GM19467 (cell line): Measurements from ENCODE around the gene CENPU.
"Not testable (repeated sequence)": the region's sequence is repeated elsewhere in the genome, so short reads cannot be mapped to it uniquely, and the experiment has no call there.

ENCODE experiments used
- ATAC-seq: cut with Tn5 transposase; IDR thresholded peaks from one replicate; pipeline ENCODE4 v1.9.1; 2021; ENCODE audit warnings: mild to moderate bottlenecking, moderate library complexity; ENCODE audit not compliant: unreplicated experiment

Gene CENPU

DNA sequence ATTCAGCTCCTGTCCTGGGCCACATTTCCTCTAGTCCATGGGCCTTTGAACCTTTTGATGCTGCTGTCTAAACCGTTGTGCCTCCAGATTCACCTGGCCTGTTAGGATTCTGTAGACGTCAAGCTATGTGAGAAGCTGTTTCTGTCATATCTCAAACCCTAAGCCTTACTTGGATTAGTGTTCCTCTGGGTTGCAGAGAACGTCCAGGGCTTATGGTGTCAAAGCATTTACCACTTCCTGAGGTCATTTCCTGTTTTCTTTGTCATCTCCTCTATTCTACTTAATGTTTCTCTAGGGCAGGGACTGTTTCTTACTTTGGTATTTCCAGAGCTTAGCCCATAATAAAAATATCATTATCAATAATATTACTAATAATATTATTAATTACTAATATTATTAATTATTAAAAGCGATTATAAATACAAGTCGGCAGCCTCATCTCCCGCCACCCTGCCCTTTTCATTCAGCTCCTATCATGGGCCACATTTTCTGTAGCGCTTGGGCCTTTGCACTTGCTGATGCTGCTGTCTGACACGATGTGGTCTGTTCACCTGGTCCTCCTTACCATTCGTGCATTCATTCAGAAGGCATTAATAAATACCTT is 65.3 kb downstream of the CENPU start:
- no peak for ATAC-seq

DNA sequence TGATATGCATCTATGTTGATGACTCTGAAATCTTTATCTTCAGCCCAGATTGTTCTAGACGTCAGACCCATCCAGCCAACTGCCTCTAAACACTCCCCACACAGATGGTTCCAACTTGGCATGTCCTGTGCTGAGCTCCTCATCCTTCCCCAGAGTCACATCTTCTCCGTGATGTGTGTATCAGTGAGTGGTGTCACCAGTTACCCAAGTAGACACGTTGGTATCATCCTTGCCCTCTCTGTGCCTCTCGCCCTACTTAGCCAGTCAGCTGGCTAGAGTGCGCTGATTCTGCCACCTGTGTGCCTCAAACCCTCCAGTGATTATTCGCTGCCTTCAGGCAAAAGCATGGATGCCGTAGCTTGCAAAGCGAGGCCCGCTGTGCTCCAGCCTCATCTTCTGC is 65.8 kb downstream of the CENPU start:
- no peak for ATAC-seq

DNA sequence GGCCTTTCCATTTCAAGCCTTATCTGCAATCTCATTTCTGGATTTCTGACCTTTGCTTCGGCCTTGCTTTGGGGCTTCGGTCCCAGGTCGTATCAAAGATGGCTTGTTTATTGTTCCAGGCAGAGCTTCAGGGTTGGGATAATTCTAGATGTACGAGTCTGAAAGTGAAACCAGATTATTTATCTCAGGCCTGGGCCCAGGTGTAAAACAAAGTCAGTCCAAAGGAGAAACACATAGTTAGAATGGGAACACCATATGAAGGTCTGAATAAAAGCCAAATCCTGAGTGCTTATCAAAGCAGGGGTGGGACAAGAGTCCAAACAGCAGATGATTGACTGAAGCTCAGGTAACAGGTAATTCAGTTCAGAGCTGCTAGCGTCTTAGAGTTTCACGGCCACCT is 67.2 kb downstream of the CENPU start:
- no peak for ATAC-seq

DNA sequence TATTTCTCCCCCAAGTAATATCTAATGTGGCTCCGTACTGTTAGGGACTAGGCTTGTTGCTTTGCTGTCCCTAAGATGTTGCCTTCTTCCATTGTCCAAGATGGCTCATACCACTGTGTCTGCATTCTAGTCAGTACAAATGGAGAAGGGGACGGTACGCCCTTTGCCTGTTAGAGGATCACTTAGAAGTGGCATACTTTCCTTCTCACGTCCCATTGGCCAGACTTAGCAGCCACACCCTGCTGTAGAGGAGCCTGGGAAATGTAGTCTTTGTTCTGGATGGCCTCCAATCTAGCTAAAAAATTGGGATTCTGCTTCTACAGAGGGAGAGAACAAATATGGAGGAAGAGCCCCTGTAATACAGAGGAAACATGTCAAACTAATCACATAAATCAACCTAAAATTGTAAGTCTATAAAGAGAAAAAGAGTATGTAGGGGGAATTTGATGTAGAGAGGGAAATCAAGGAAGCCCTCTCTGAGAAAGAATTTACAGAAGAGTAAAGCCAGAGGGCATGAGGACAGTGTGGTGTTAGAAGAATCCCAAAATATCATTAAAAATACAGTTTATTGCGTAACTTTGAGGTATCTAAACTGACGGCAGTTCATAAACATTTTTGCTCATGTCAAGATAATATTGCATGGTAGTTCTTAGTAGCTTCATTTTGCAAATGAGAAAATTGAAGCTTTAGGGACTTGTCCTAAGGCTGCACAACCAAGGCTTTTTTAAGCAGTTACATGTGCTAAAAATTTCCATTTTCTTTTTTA is 69.3 kb downstream of the CENPU start:
- ATAC-seq, result no peak

DNA sequence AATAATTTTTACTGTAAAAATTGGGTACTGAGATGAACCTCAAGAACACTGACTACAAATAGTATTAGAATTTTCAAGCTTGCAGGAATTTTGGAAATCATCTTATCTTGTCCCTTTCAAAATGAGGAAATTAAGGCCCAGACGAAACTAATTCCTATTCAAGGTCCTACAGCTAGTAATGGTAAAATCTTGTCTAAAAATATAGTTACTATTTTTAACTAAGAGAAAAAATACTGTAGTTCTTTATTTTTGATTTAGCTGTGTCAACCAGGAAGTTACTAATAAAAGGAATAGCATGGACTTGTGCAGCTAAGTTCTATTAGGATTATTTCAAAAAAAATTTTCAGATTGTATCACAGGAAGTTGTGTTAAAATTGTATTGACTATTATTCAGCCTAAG is 71.7 kb downstream of the CENPU start:
- no peak for ATAC-seq

DNA sequence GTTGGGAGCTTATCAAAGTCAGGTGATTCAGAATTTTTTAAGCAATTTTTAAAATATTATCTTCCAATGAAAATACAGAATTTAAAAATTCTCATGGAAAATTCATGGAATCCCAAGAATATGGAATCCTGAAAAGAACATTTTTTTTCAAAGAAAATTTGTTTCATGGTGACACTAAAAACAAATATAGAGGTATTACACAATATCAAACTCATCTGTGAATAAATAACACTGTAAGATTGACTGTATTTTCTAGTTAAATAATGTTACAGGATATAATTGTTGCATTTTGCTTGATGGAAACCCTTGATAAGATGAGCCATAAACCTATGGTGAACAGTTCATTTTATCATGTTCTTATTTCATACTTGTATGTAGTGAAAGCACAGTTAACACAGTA is 72.9 kb downstream of the CENPU start:
- ATAC-seq, result no peak

DNA sequence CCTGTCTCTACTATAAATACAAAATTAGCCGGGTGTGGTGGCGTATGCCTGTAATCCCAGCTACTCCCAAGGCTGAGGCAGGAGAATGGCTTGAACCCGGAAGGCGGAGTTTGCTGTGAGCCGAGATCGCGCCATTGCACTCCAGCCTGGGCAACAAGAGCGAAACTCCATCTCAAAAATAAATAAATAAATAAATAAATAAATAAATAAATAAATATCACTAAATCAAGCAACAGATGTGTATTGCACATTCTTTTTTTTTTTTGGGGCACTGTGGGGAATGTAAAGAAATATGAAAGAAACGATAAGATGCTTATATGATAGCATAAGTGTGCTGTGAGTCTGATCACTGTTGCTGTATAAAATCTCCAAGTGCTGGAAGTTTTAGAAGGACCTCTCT is 76.1 kb downstream of the CENPU start:
- ATAC-seq, result not testable (repeated sequence)

DNA sequence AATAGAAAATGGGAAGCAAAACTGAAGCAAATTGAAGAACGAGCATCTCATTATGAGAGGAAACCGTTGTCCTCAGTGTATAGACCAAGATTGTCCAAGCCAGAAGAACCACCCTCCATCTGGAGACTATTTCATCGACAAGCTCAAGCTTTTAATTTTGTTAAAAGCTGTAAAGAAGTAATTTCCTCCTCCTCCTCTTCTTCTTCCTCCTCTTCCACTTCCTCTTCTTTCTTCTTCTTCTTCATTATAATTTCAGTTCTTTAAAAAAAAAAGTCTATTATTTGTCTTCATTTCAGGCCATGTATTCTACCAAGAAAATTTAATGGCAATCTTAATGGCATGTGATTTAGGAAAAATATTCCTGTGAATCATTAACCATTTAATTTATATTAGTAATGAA is 76.8 kb downstream of the CENPU start:
- no peak for ATAC-seq

DNA sequence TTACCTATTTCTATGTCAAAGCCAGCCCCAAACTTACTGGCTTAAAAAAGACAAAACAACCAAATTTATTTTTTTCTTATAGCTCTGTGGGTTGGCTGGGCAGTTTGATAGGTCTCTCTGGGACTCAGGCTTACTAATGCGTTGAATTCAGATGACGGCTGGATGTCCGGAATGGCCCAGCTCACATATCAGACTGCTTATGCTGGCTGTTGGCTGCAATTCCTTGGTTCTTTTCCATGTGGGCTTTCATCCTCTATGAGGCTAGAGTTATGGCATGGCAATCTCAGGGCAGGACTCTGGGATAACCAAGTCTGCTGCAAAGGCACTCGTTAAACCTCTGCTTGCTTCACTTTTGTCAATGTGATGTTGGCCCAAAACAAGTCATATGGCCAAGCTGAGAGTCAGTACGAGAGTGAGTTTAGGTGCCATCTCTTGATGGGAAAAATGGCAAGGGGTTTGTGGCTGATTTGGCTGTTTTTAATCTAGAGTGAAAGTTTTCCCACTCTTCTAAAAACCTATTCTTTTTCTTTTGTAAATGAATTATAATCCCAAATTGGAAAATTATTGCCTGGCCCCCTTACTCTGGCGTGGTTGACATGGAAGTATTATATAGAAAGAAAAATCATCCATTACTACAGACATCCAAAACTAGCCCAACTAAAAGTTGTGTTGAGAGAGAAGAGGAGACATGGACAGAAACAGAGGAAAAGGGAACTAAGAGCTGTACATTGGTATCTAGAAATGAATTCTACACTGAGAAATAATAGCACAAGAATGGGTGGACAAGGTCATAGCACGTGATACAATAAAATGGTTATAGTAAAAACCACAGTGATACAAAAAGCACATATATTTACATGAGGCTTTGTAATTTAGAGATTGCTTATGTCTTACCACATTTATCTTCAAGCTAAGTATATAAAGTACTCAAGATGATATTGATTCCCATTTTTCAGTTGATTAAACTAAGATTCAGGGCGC is 77.7 kb downstream of the CENPU start:
- no peak for ATAC-seq

DNA sequence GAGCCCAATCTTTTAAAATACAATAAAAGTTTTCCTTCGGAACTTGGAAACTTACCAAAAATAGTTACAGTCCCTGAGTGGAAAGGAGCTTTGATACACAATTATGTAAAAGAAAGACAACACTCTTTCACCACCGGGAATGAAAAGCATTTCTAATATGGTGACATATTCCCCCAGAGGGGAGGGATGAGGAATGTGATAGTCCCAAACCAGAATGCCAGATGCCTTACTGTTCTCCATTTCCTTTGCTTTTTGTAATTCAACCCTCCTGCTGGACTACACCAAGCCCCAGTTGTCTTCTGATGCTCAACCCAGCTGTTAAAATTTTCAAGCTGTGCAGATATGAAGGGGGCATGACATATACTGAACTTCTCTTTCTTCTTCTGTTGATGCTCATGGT is 80.2 kb downstream of the CENPU start:
- ATAC-seq, result no peak

DNA sequence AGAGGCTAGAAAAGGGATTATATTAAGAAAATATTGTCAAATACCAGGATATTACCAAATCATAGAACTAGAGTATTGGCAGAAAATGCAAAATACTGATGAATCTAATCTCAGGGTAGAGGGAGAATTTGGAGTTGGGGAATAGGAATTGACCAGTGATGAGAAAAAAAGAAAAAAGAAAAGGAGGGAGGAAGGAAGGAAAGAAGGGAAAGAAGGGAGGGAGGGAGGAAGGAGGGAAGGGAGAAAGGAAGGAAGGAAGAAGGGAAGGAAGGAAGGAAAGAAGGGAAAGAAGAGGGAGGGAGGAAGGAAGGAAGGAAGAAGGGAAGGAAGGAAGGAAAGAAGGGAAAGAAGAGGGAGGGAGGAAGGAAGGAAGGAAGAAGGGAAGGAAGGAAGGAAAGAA is 81.2 kb downstream of the CENPU start:
- ATAC-seq, result not testable (repeated sequence)

DNA sequence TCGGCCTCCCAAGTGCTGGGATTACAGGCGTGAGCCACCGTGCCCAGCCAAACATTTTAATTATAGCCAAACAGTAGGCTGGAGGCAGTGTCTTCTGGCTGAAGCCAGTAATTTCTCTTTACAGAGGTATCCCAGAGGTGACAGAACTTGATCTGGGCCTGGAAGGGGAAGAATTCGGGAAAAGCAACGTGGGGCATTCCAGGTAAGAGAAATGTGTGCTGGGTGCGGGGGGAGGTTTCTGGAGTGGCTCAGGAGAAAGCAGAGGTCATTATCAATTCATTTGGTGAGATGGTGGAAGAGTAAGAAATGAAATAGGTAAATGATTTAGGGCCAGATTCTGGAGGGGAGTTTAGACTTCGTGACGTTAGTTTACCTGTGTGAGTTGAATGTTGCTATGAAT is 82.0 kb downstream of the CENPU start:
- no peak for ATAC-seq

DNA sequence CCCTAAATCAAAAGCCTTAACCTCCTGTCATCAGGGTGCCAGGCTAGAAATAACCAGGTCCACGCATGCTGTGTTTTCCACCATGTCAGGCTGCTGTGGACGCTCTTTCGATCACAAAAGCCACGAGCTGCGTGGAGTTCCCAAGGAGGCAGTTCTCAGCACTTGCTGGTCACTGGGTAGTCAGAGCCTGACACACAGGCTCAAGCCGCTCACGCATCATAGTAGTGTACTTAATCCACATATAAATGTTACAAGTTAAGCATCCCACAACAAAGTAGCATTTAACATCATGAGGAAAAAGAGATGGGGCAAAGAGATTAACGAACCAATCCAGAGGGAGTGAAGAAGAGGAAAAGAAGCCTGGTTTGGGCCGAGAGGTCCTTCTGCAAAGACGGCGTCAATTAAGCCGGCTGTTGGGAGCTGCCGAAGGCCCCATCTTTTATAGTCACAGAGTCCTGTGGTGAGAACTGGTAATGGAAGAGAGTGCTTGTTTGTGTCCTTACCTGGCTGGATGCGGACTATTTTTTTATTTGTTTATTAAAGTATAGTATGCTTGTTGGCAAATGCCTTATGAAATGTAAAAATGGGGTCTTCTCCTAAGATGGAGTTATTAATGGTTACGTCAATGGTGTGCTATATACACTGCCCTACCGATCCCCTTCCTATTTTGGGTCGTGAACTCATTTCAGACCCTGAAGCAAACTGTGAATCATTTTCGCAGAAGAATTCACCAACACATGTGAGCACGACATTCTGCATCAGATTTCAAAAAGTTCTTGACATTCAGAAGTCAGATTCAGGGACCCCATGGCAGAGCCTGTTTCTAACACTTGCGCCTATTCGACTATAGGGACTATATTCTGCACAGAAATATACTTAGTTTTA is 83.7 kb downstream of the CENPU start:
- ATAC-seq, result peak; percentile 2

DNA sequence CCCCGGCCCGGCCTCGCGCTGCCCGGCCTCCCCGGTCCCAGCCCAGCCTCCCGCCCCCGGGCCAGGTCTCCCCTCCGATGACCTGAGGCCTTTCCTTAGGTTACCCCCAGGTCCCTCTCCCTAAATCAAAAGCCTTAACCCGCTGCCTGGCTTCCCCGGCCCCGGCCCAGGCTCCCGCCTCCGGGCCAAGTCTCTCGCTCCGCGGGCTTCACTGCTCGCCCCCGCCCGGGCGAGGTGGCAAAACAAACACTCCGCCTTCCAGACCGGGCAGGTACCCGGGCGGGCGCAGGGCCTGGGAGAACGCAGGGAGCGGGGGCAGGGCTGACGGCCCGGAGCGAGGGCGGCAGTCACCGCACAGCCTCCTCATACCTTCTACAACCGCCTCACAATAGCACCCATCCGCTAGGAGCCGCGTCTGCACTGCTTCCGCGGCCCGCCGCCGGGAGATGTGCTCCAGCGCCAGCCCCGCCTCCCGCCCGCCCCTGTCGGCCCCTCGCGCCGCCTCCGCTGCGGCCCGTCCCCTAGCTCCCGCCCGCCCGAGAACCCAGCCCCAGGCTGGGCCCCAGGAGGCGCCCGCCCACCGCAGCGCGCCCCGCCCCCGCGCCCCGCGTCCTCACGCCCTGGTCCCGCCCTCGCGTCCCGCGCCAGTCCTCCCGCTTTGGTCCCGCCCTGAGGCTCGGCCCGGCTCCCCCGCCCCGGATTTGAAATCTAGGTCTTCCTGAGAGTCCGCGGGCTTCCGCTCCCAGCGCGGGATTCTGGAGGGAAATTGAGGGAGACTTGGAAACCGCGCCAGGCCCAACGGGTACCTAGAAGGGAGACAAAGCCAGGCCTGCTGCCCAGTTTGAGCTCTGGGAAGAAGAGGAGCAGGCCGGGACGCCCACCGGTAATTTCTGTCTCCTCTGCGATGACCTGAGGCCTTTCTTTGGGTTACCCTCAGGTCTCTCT is 84.6 kb downstream of the CENPU start, which contains the start of the genes CASP3 and PRIMPOL:
Gene CASP3, minus strand, starts transcription at position 422 of the 945 bp plus-strand sequence. CDS start 10,994 bp downstream, outside the sequence.
Gene PRIMPOL, plus strand, starts transcription at position 713 of the 945 bp plus-strand sequence. CDS start 7,403 bp downstream, outside the sequence.
- peak; percentile 74 for ATAC-seq

DNA sequence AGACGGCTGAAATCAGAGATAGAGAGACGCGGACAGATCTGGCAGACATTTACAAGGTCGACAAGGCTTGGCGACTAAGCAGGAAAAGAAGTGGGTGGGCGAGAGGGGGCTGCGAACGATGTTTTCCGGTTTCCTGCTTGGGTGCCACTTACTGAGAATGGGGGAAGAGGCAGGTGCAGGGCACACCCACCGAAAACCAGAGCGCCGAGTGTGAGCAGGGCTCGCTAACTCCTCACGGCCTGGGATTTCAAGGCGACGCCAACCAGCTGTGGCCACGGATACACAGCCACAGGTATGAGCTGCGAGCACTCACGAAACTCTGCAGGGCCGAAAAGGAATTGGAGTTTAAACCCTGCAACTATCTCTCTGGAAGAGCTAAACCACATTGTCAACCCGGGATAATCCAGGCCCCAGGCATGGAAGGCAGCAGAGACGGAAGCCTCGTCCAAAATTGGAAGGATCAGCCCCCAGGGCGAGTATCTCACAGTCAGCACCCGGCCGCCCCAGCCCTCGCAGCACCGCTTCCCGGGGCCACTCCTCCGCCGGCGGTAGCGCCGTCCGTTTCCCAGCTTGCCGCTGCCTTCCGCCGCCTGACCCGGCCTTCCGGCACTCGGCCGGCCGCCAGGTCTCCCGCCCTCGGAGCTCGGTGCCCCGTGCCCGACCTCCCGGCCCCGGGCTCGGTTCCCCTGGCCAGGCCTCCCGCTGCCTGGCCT is 85.4 kb downstream of the CENPU start:
- ATAC-seq, result peak; percentile 15

DNA sequence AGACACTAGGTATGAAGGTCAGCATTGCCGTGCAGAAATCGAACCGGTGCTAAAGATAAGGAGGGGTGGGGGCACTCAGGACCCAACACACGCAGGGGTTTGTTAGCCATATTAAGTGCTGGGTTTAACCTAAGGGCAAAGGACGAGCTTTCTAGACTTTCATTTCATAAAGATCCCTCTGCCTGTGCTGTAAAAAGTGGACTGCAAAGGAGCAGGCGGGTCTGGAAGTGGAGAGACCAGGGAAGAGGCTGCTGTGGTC is 85.9 kb downstream of the CENPU start:
- no peak for ATAC-seq

DNA sequence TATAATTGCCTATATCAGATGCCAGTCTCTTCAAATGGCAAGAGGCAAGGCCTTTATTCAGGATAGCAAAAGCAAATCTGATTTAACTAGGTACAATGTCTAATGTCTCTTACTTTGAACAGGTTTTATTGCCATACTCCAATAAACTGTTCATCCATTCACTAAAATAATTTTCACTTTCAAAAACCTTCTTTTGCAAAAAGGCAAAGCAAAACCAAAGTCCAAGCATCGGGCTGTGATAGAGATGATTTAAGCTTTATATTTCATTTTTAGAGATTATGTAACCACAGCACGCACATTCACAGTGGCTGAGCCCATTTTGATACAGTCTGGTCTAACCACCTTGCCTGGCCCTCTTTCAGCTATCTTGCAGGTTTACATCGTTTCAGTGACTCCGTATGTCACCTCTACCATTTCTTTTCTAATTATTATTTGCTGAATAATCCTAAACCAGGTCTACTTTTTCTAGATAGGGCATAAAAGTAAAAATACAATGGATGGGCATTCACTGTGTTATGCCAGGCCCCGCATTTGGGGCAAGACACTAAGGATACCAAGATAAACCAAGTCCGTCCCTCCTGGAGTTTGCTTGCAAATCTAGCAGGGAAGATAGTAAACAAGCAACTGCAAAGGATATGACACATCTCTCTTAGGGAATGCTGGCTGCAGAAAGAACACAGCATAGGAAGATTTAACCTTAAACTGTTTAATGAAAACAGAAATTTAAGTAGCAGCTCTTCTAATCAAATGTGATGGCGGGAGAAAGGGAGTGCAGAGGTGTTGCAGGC is 86.4 kb downstream of the CENPU start:
- no peak for ATAC-seq
